ENCODE results near the gene BACH2. TPM values are rescaled to one million over a fixed set of nuclear protein-coding genes. Genes with fewer than 3 reads are reported as not detected.
A peak's percentile ranks its signal among the peaks of the same experiment; 100 is the strongest.
"Not testable (repeated sequence)": the region's sequence is repeated elsewhere in the genome, so short reads cannot be mapped to it uniquely, and the experiment has no call there.

The BACH2 gene
- total and polyA plus RNA-seq, 2 donors (not counting 1 experiment from before 2014, with no cell fraction given) = 2.2 to 2.6 TPM

- H3K27me3 ChIP-seq (ENCODE audit: control insufficient read depth, insufficient read depth, low read length) = no peaks in the 10 kb centered on the region
- H2AFZ ChIP-seq (ENCODE audit: low read length) = no peak overlapping the region
- H3K79me2 ChIP-seq (ENCODE audit: control insufficient read depth, insufficient read depth, low read length) = no peaks in the 10 kb centered on the region
- peaks cover 2% of the 10 kb centered on the region for H3K4me1 ChIP-seq (ENCODE audit: control insufficient read depth, extremely low read depth, insufficient read depth, low read length)
- H3K4me2 ChIP-seq (ENCODE audit: extremely low read depth, insufficient read depth, low read length) = peak overlapping the region; percentile 80
- H3K4me3 ChIP-seq (replicated peaks in 1 of 4; ENCODE audit: control extremely low read depth in 1 of 4, insufficient read depth in 1 of 4, low read depth in 3 of 4, low read length in 4 of 4) = peak overlapping the region; percentile 29 to 72 (median 52)
- H3K36me3 ChIP-seq (ENCODE audit: control insufficient read depth, insufficient read depth, low read length) = no peaks in the 10 kb centered on the region
- H4K20me1 ChIP-seq (ENCODE audit: control insufficient read depth, extremely low read depth, insufficient read depth, low read length) = no peaks in the 10 kb centered on the region
- peak overlapping the region; percentile 76 for H3K27ac ChIP-seq (ENCODE audit: insufficient read depth, low read length)
- H3K9me3 ChIP-seq (ENCODE audit: control insufficient read depth, insufficient read depth, low read depth, low read length) = no peaks in the 10 kb centered on the region
- DNase-seq (ENCODE audit: low read depth in 2 of 2) = peak; percentile 31 to 56
- H3K9ac ChIP-seq (ENCODE audit: insufficient read depth, low read length) = peak overlapping the region; percentile 48
- no peak for TF ChIP-seq CTCF (conservative IDR thresholded peaks at IDR 0.05 in 1 of 2, IDR thresholded peaks at IDR 0.05 in 1 of 2; ENCODE audit: low read depth in 1 of 2, low read length in 2 of 2)
- no peak for TF ChIP-seq EZH2 (IDR thresholded peaks at IDR 0.05; ENCODE audit: low read length, missing control alignments)
Observed at GRCh38 chr6:90285042-90285481, 11.6 kb downstream of the BACH2 start.

- peak overlapping the region; percentile 48 for H3K9ac ChIP-seq (ENCODE audit: insufficient read depth, low read length)
- peaks cover 2% of the 10 kb centered on the region for H3K4me1 ChIP-seq (ENCODE audit: control insufficient read depth, extremely low read depth, insufficient read depth, low read length)
- H3K27ac ChIP-seq (ENCODE audit: insufficient read depth, low read length) = peak overlapping the region; percentile 76
- H3K9me3 ChIP-seq (ENCODE audit: control insufficient read depth, insufficient read depth, low read depth, low read length) = no peaks in the 10 kb centered on the region
- H3K4me2 ChIP-seq (ENCODE audit: extremely low read depth, insufficient read depth, low read length) = peak overlapping the region; percentile 80
- no peaks in the 10 kb centered on the region for H3K27me3 ChIP-seq (ENCODE audit: control insufficient read depth, insufficient read depth, low read length)
- no peaks in the 10 kb centered on the region for H3K79me2 ChIP-seq (ENCODE audit: control insufficient read depth, insufficient read depth, low read length)
- H4K20me1 ChIP-seq (ENCODE audit: control insufficient read depth, extremely low read depth, insufficient read depth, low read length) = no peaks in the 10 kb centered on the region
- TF ChIP-seq EZH2 (IDR thresholded peaks at IDR 0.05; ENCODE audit: low read length, missing control alignments) (no peak), CTCF (conservative IDR thresholded peaks at IDR 0.05 in 1 of 2, IDR thresholded peaks at IDR 0.05 in 1 of 2; ENCODE audit: low read depth in 1 of 2, low read length in 2 of 2) (peak in 1 of 2 donors; percentile 23)
- H3K36me3 ChIP-seq (ENCODE audit: control insufficient read depth, insufficient read depth, low read length) = no peaks in the 10 kb centered on the region
- no peak overlapping the region for H2AFZ ChIP-seq (ENCODE audit: low read length)
- peak; percentile 92 to 98 for DNase-seq (ENCODE audit: low read depth in 2 of 2)
- peak overlapping the region; percentile 29 to 72 (median 52) for H3K4me3 ChIP-seq (replicated peaks in 1 of 4; ENCODE audit: control extremely low read depth in 1 of 4, insufficient read depth in 1 of 4, low read depth in 3 of 4, low read length in 4 of 4)
Observed at GRCh38 chr6:90284236-90285041, 12.2 kb downstream of the BACH2 start.

- not testable (repeated sequence) for H3K27me3 ChIP-seq (ENCODE audit: control insufficient read depth, insufficient read depth, low read length); H4K20me1 ChIP-seq (ENCODE audit: control insufficient read depth, extremely low read depth, insufficient read depth, low read length); H3K4me3 ChIP-seq (replicated peaks in 1 of 4; ENCODE audit: control extremely low read depth in 1 of 4, insufficient read depth in 1 of 4, low read depth in 3 of 4, low read length in 4 of 4); H3K79me2 ChIP-seq (ENCODE audit: control insufficient read depth, insufficient read depth, low read length); H3K9ac ChIP-seq (ENCODE audit: insufficient read depth, low read length); H2AFZ ChIP-seq (ENCODE audit: low read length); H3K36me3 ChIP-seq (ENCODE audit: control insufficient read depth, insufficient read depth, low read length); H3K4me2 ChIP-seq (ENCODE audit: extremely low read depth, insufficient read depth, low read length); H3K27ac ChIP-seq (ENCODE audit: insufficient read depth, low read length); DNase-seq (ENCODE audit: low read depth in 2 of 2); H3K4me1 ChIP-seq (ENCODE audit: control insufficient read depth, extremely low read depth, insufficient read depth, low read length); H3K9me3 ChIP-seq (ENCODE audit: control insufficient read depth, insufficient read depth, low read depth, low read length)
Observed at GRCh38 chr6:90282265-90282664, 14.4 kb downstream of the BACH2 start.

Measured in fibroblast of lung (primary cell).